Endodermal cell (in vitro differentiated cells): ENCODE data around the gene FAM221B. TPM values are rescaled to one million over a fixed set of nuclear protein-coding genes. Genes with fewer than 3 reads are reported as not detected.

Experiments used
- DNase-seq: peaks from one replicate; pipeline ENCODE4 v3.0.0-alpha.2; 2017
- H3K27ac ChIP-seq: 2 replicates; pipeline ENCODE4 v1.5.1; 2013; ENCODE audit warnings: mild to moderate bottlenecking, low read depth, low read length, moderate library complexity
- H3K27me3 ChIP-seq: 2 replicates; pipeline ENCODE4 v1.6.1; 2013; ENCODE audit warnings: mild to moderate bottlenecking, low read length, moderate library complexity; ENCODE audit not compliant: insufficient read depth, control insufficient read depth, poor library complexity, severe bottlenecking
- H3K36me3 ChIP-seq: 2 replicates; pipeline ENCODE4 v1.7.0; 2013; ENCODE audit warnings: mild to moderate bottlenecking, low read length, moderate library complexity; ENCODE audit not compliant: control insufficient read depth, insufficient read depth
- H3K4me1 ChIP-seq: one replicate; pipeline ENCODE4 v1.7.0; 2013; ENCODE audit warnings: low read length; ENCODE audit not compliant: control insufficient read depth, insufficient read depth
- H3K4me3 ChIP-seq: 2 replicates; pipeline ENCODE4 v1.5.1; 2013; ENCODE audit warnings: mild to moderate bottlenecking, low read length, moderate library complexity
- H3K9ac ChIP-seq: 2 replicates; pipeline ENCODE4 v1.6.1; 2013; ENCODE audit warnings: mild to moderate bottlenecking, low read length, moderate library complexity; ENCODE audit not compliant: poor library complexity, severe bottlenecking; ENCODE audit errors: extremely low read depth
- H3K9me3 ChIP-seq: 2 replicates; pipeline ENCODE4 v1.6.1; 2013; ENCODE audit warnings: mild to moderate bottlenecking, low read length, moderate library complexity; ENCODE audit not compliant: control insufficient read depth
- H3K27ac Mint-ChIP-seq: 2 replicates; pipeline ENCODE4 v1.8.0; 2020; ENCODE audit warnings: mixed read lengths
- H3K27me3 Mint-ChIP-seq: 2 replicates; pipeline ENCODE4 v1.8.0; 2021; ENCODE audit warnings: mild to moderate bottlenecking, mixed read lengths; ENCODE audit not compliant: insufficient read depth
- H3K36me3 Mint-ChIP-seq: 2 replicates; pipeline ENCODE4 v1.8.0; 2020; ENCODE audit warnings: low read depth, mixed read lengths
- H3K4me1 Mint-ChIP-seq: 2 replicates; pipeline ENCODE4 v1.8.0; 2020; ENCODE audit warnings: mixed read lengths
- H3K4me3 Mint-ChIP-seq: 2 replicates; pipeline ENCODE4 v1.8.0; 2020; ENCODE audit warnings: mild to moderate bottlenecking, moderate library complexity, mixed read lengths
- H3K9me3 Mint-ChIP-seq: 2 replicates; pipeline ENCODE4 v1.8.0; 2020; ENCODE audit warnings: mild to moderate bottlenecking, mixed read lengths
- WGBS, 2 experiments: methylation state at CpG; one replicate each; pipeline versions ENCODE4 v1.1.5 to v1.1.7; 2013; ENCODE audit warnings: missing lambda C conversion rate in 2 of 2, mixed read lengths in 1 of 2; ENCODE audit not compliant: insufficient coverage in 1 of 2, insufficient read length in 1 of 2; 5-methylcytosine and 5-hydroxymethylcytosine counted together
- total RNA-seq, 2 donors: library from RNA; stranded (reverse); fragmentation: NEBNext Ultra II Directional in 1 of 2; extraction: Animal tissue kit (Norgen Biotek cat#: 25700) in 1 of 2; gene quantifications; 2 replicates in 1 of 2; 3 replicates in 1 of 2; pipeline ENCODE4 v1.2.1, GENCODE V29; 2021
- TF ChIP-seq, protein P1 (sequence below): fragments of 200-600 bp; sonication (generic); conservative IDR thresholded peaks from 2 replicates; pipeline ENCODE4 v1.5.0; 2021; ENCODE audit warnings: antibody characterized with exemption, mild to moderate bottlenecking

The FAM221B gene
- total RNA-seq, 2 donors from 2014 or later = 0.22 TPM; not detected in 1

DNA sequence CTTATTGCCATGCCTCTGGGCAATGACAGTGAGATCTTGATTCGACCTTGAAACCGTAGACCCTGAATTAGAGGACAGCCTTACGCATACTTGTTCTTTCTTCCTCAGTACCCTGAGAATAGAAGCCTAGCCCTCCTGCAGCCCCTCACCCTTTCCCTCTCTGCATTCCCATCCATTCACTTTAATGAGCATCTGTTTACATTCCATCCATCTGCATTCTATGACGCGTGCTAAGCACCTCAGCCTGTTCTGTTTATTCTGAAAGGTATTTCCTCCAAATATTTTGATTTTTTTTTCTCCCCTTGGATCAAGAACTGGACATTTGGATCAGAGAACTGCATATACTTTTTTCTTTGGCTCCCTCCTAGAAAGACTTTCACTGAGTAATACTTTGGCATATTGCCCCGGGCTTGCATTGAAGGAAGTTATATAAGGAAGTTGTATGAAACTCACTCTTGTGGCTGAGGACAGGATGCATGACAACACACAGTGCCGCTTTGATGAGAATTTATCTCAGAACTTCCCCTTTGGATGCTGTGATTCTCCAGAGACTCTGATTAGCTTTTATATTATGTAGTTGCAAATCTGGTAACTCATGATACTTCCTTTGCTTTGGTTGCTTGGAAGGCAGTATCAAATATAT lies 16.2 kb upstream of the FAM221B start:
- TF ChIP-seq, protein P1, sequence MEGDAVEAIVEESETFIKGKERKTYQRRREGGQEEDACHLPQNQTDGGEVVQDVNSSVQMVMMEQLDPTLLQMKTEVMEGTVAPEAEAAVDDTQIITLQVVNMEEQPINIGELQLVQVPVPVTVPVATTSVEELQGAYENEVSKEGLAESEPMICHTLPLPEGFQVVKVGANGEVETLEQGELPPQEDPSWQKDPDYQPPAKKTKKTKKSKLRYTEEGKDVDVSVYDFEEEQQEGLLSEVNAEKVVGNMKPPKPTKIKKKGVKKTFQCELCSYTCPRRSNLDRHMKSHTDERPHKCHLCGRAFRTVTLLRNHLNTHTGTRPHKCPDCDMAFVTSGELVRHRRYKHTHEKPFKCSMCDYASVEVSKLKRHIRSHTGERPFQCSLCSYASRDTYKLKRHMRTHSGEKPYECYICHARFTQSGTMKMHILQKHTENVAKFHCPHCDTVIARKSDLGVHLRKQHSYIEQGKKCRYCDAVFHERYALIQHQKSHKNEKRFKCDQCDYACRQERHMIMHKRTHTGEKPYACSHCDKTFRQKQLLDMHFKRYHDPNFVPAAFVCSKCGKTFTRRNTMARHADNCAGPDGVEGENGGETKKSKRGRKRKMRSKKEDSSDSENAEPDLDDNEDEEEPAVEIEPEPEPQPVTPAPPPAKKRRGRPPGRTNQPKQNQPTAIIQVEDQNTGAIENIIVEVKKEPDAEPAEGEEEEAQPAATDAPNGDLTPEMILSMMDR = no peak
- H3K27me3 Mint-ChIP-seq = peaks cover 28% of the 10 kb centered on the region
- Histone ChIP-seq H3K4me1 (no peaks in the 10 kb centered on the region), H3K27ac (no peak overlapping the region), H3K9ac (no peak overlapping the region), H3K36me3 (peaks cover 6% of the 10 kb centered on the region), H3K9me3 (no peaks in the 10 kb centered on the region), H3K4me3 (no peak overlapping the region), H3K27me3 (peaks cover 35% of the 10 kb centered on the region)
- H3K9me3 Mint-ChIP-seq = no peaks in the 10 kb centered on the region
- peaks cover 21% of the 10 kb centered on the region for H3K4me1 Mint-ChIP-seq
- no peak for DNase-seq
- H3K4me3 Mint-ChIP-seq = no peak overlapping the region
- 74 to 75% methylated on average over 6 to 7 of the region's 7 CpGs for WGBS, 2 experiments
- H3K27ac Mint-ChIP-seq = no peak overlapping the region
- peaks cover 10% of the 10 kb centered on the region for H3K36me3 Mint-ChIP-seq

DNA sequence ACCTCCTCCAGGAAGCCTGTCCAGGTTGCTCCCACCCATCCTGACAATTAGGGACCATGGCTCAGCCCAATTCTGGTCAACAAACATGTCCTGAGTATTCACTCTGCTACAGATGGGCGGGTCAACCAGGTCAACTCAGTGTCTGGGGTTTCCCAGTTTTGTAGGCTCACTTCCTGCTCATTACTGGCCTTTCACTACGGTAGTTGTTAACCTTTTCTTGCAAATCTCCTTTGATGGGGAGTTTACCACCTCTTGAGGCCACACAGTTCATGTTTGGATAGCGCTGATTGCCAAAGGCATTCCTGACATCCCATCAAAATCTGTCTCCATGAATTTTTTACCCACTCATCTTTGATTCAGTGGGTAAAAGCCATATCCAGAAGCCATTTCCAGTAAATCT lies 14.3 kb upstream of the FAM221B start:
- peaks cover 21% of the 10 kb centered on the region for H3K4me1 Mint-ChIP-seq

DNA sequence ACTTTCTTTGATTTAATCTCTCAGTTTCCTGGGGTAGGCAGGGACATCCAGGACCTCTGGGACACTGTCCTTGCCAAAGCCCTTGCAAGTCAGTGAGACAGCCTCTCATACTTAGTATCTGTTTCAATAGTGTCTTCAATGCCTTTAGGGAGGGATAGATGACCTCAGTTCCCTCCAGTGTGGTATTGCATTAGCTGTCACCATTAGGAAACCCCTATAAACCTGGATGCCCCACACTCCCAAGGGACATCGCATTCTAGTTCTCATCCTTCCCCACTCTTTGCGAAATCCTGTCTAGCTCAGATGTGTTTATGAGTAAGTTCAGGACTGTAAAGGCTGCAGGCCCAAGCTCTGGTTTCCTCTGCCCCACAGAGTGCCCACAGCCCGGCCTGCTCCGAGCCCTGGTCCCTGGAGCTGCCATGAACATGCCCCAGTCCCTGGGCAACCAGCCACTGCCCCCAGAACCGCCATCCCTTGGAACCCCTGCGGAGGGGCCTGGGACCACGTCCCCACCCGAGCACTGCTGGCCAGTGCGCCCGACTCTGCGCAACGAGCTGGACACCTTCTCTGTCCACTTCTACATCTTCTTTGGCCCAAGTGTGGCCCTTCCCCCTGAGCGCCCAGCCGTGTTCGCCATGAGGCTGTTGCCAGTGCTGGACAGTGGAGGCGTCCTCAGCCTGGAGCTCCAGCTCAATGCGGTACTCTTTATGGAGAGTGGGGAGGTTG lies 13.7 kb upstream of the FAM221B start:
- WGBS, 2 experiments = 94 to 96% methylated on average over 10 to 17 of the region's 17 CpGs
- no peaks in the 10 kb centered on the region for H3K9me3 ChIP-seq
- H3K9ac ChIP-seq = no peak overlapping the region
- Mint-ChIP-seq H3K4me3 (no peak overlapping the region), H3K9me3 (no peaks in the 10 kb centered on the region), H3K36me3 (peaks cover 3% of the 10 kb centered on the region), H3K27me3 (peaks cover 36% of the 10 kb centered on the region), H3K27ac (no peak overlapping the region), H3K4me1 (peaks cover 21% of the 10 kb centered on the region)
- peaks cover 22% of the 10 kb centered on the region for H3K27me3 ChIP-seq
- peaks cover 4% of the 10 kb centered on the region for H3K36me3 ChIP-seq
- H3K4me1 ChIP-seq = no peaks in the 10 kb centered on the region
- TF ChIP-seq, protein P1 = no peak
- no peak overlapping the region for H3K27ac ChIP-seq
- DNase-seq = no peak
- no peak overlapping the region for H3K4me3 ChIP-seq

More for the DNA sequence above, 14.3 kb upstream of the FAM221B start:
- Histone ChIP-seq H3K4me3 (no peak overlapping the region), H3K9me3 (no peaks in the 10 kb centered on the region), H3K27ac (no peak overlapping the region), H3K27me3 (peaks cover 28% of the 10 kb centered on the region), H3K4me1 (no peaks in the 10 kb centered on the region), H3K9ac (no peak overlapping the region), H3K36me3 (peaks cover 6% of the 10 kb centered on the region)
- Mint-ChIP-seq H3K9me3 (no peaks in the 10 kb centered on the region), H3K27me3 (peaks cover 38% of the 10 kb centered on the region), H3K36me3 (peaks cover 9% of the 10 kb centered on the region), H3K4me3 (no peak overlapping the region), H3K27ac (no peak overlapping the region)
- DNase-seq = no peak
- WGBS, 2 experiments = 89% methylated on average over 2 to 3 of the region's 3 CpGs
- TF ChIP-seq, protein P1 = no peak
